Glomerular endothelial cell (primary cell): ENCODE data around the gene MUC4. TPM values are rescaled to one million over a fixed set of nuclear protein-coding genes. Genes with fewer than 3 reads are reported as not detected.

ENCODE experiments used
- DNase-seq: peaks from one replicate; pipeline ENCODE4 v3.0.0-alpha.2; 2011; ENCODE audit warnings: low read depth, low spot score; ENCODE audit errors: extremely low read depth
- total RNA-seq: library from RNA; depleted of rRNA; stranded (reverse); fragments of >200 nt; gene quantifications from 2 replicates; pipeline ENCODE4 v1.2.3, GENCODE V29; 2015

MUC4 gene
- total RNA-seq, 1 donor from 2014 or later = 0.12 TPM

DNA sequence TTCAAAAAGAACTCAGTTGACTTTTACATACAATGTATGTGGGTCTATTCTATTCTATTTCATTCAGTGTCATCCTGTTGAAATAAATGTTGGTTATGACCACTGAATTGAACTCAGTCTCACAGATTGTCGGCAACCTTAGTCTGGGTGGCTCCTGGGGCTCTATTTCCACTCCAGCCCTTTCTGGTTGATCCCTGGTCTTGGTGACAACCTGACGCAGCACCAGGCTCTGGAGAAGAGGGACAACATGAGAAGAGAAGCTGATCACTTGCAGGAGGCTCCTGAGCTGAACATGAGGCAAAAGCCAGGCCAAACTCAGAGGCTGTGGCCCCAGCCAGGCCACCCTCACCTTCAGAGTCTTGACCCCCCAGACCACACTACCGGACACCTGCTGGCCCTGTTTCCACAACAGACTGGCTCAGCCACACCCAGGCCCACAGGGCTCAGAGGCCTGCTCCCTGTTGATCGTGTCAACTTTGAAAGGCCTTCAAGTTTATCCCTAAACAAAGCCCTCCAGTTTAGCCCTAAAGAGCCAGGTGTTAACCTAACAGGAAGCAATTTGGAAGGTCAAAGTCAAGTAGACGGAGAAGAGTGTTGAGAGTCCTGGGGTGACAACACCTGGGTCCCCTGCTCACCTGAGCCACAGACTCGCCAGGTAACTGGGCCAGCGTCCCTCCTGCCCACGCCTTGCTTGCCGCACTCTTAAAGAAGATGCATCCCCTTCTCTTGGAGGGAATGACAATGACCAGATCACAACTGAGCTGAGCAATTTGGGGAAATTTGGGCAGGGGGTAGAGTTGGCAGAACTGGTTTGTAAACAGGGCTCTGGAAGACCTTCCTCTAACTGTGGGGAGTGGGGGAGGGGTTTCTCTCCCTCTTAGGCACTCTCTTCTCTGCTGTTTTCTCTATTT lies 106.4 kb downstream of the MUC4 start:
- DNase-seq = no peak

DNA sequence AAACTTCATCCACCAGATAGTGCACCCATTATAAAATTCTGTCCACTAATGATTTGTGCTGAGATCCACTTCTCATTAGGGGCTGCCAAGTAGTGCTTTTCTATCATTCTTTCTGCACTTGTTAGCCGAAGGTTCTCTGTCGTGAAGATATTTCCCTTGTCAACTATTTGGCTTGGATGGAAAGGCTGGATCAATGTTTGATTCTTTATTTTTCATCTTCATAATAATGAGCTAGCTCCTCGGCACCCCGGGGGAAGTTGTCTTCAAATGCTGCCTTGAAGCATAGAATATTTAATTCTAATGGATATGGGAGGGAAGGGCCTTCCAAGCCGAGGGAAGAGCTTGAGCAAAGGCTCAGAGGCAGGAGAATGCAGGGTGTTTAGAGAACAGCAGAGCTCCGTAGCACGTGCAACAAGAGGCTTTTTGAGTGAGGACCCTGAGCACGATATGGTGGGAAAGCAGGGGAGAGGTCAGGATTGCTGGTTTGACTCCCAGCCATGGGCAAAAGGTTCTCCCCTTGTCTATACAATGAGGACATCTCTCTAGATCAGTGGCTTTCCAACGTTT lies 107.2 kb downstream of the MUC4 start:
- DNase-seq = no peak

DNA sequence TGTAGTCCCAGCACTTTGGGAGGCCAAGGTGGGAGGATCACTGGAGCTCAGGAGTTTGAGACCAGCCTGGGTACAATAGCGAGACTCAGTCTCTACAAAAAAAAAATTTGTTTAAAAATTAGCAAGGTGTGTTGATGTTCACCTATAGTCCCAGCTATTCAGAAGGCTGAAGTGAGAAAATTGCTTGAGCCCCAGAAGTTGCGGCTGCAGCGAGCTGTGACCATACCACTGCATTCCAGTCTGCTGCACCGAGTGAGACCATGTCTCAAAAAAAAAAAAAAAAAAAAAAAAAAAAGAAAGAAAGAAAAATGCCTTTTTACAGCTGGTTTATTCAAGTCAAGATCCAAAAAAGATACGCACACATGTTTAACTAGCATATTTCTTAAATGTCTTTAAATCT lies 108.0 kb downstream of the MUC4 start:
- no peak for DNase-seq

DNA sequence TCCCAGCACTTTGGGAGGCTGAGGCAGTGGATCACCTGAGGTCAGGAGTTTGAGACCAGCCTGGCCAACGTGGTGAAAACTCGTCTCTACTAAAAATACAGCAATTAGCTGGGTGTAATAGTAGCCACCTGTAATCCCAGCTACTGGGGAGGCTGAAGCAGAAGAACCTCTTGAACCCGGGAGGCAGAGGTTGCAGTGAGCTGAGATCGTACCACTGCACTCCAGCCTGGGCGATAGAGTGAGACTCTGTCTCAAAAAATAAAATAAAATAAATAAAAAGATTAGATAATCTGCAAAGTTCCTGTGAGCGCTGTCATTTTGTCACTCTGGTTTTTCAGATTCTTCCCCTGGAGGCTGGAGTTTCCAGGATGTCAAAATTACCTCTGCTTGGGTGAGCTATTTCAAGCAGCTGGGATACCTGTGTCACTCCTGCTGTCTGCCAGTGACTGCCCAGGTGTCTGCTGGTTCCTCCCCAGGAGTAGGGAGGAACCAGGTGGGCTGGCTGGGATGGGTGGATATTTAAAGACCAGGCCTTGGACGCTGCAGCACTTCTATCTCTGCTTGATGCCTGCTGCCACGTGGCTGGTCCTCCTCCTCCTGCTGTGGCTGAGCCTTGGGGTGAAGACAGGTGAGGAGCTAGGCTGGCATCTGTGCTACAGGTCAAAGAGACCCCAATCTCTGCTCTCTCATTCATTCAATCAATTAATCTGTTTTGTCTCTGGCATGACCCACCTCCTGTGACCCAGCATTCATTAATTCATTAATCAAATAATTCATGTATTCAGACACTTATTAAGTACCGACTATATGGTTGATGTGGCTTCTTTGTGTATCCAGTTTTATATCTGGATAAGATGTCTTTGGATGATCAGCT lies 110.5 kb downstream of the MUC4 start:
- DNase-seq = no peak

DNA sequence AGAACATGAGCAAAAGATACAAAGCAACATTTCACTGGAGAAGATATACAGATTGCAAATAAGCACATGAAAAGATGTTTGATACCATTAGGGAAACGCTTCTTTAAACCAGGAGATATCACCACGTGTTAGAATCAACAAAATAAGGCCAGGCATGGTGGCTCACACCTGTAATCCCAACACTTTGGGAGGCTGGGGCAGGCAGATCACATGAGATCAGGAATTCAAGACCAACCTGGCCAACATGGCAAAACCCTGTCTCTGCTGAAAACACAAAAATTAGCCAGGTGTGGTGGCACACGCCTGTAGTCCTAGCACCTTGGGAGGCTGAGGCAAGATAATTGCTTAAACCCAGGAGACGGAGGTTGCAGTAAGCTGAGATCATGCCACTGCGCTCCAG lies 111.4 kb downstream of the MUC4 start:
- DNase-seq = no peak

DNA sequence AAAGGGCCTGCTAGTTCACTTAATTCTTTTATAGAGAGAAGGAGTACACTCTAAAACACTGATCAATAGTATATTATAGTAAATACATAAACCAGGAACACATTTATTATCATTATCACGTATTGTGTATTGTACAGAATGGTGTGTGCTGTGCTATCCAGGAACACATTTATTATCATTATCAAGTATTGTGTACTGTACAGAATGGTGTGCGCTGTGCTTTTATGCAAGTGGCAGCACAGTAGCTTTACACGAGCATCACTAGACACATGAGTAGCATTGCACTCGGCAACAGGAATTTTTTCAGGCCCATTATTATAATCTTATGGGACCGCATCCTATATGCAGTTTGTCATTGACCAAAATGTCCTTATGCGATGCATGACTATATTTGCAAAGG lies 111.9 kb downstream of the MUC4 start:
- no peak for DNase-seq

DNA sequence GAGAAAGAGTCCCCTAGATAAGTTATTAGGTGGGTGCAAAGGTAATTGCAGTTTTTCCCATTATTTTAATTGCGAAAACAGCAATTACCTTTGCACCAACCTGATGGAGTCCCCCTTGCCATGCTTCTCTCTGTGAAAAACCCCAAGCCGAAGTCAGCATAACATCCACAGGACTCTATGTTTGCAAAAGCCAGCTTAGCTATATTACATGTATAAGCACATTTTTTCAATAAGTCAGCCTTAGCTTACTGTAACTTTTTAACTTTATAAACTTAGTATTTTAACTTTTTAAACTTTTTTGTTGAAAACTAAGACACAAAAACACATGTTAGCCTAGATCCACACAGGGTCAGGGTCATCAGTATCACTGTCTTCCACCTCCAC lies 112.3 kb downstream of the MUC4 start:
- no peak for DNase-seq

DNA sequence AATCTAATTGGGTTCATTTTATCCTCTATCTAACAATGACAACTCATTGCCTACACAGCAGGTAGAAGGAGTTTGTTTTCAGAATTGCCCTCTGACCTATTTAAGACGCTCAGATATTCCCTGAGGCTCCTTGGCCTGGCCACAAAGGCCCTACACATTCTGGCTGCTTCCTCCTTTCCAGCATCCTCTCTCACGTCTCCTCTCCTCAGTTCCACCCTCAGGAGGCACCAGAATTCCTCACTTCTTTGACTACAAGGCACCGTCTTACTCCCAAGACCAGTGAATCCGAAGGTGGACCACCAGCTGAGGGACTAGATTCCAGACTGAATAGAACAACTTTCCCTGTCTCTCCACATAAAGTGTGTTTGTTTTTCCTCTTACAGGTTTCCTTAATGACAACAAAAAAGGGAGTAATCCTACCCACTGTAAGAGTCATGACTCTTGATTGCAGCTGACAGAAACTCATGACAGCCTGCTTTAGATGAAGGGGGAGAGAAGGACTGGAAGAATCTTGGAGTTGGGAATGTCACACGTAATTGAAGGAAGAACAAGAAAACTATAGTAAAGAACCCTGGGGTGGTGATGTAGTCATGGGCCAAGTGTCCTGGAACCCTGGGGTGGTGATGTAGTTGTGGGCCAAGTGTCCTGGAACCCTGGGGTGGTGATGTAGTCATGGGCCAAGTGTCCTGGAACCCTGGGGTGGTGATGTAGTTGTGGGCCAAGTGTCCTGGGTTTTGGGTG lies 112.9 kb downstream of the MUC4 start:
- no peak for DNase-seq

DNA sequence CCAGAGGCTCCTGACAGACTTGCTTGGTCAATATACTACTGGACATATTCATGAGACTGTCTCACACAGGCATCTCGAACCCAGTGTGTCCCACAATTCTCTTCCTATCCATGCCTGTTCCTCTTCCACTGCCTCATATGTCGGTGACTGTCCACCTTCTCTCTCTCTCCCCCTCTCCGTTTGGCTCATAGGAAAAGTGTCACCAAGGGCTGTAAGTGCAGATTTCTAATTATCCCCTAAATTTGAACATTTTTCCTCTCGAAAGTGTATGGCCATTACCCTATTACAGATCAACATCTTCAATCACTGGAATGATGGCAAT lies 113.4 kb downstream of the MUC4 start:
- no peak for DNase-seq

DNA sequence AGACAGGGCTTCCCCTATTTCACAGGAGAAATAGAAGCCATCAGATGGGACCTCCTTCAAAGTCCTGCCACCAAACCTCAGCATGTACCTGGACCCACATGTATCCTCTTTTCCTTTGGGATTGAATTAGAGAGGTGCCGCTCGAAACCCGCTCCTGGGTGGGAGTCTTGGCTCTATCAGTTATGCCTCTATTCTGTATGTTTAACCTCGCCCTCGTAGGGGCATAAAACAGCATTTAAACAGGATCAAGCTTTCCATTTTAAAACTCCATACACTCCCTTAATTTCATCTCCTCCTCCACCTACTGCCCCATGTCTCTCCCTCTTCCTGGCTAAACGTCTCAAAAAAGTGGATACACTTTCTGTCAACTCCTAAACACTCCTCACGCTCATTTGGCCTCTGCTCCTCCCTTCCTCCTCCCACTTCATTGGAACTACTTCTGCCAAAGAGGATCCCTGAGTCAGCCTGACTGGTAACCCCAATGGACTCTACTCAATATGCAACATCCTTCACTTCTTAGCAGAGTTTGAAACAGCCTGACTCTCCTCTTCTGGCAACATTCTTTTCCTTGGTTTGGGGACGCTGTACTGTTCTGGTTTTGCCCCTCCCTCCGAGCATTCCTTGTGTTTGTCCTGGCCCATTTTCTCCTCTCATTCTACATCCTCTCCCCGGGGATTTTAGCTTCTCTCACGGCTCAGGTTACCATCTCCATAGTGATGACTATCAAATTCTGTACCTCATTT lies 114.0 kb downstream of the MUC4 start:
- no peak for DNase-seq

Other genes starting within 250 kb of the MUC4 start
- 2.8 and 8.6 TPM in 2 replicates for gene APOD, start 228.0 kb downstream of the MUC4 start, total RNA-seq
- gene MUC20, start 91.0 kb downstream of the MUC4 start, total RNA-seq = 0.10 TPM in 1 of 2 replicates, not detected in the other
- 19.6 and 40.9 TPM in 2 replicates for gene TNK2, start 96.6 kb upstream of the MUC4 start, total RNA-seq